ENCODE data around the gene C1RL.

DNA sequence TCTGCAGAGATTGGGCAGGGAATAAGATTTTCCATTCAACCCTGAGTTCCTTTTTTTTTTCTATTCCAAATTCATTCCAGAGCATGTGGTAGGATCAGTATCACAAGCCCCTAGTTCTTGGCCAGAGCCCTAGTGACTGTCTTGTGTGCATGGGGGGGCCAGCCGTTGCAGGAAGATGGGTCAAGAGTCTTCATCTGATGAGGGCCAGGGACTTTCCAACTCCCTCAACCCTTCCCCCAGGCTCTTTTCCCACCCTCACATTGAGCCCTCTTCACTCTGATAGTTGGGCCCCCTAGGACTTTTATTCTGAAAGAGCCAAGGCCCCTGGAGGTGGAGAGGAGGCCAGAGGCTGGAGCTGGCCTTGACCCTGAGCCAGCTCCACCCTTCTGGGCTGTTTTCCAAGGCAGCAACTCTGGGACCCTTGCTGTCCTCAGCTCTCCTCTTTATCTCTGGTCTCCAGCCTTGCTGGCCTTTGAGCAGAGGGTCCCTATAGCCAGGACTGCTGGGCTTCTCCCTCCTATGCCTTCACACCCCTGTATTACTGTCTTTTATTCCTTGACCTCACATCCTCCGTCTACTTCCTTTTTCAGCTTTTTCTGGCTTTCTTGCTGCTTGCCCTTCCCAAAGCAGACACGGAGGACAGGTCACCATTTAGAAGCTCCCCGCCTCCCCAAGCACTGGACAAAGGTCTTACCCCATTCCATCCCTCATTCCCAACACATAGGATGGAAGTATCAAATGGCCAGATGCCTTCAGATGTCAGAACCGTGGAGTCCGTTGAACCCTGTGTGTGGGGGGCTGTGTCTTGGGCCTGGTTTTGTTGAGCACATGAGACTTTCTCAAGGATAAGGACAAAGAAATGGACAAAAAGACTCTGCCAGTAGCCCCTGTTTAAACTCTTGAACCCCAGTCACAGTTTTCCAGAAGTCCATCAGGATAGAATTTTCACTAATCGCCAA, 14.1 kb upstream of the C1RL start:
- TF ChIP-seq CTCF (conservative IDR thresholded peaks at IDR 0.05; ENCODE audit: low read depth, low read length) (no peak), EZH2 (IDR thresholded peaks at IDR 0.05; ENCODE audit: borderline replicate concordance, low read depth, low read length, poor library complexity, severe bottlenecking) (no peak)

Measured in A673 (cell line).